ENCODE results near the gene TMPRSS11D.

DNA sequence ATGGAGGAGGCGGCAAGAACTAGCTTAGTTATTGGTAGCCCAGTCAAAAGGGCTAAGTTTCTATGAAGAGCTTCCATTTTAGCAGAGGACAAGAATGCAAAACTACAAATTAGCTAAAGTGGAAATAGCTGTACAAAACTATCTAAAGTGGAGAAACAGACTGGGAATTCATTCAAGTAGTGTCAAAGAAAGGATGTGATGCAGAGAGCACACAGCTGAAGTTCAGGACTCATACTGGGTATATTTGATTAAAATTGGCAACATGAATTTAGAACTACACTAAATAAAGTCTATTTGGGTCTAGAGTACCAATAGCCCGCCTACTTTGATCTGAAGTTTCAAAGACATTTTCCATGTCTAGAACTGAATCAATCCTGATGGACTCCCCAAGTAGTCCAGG, 96.5 kb downstream of the TMPRSS11D start:
- TF ChIP-seq, protein P1, sequence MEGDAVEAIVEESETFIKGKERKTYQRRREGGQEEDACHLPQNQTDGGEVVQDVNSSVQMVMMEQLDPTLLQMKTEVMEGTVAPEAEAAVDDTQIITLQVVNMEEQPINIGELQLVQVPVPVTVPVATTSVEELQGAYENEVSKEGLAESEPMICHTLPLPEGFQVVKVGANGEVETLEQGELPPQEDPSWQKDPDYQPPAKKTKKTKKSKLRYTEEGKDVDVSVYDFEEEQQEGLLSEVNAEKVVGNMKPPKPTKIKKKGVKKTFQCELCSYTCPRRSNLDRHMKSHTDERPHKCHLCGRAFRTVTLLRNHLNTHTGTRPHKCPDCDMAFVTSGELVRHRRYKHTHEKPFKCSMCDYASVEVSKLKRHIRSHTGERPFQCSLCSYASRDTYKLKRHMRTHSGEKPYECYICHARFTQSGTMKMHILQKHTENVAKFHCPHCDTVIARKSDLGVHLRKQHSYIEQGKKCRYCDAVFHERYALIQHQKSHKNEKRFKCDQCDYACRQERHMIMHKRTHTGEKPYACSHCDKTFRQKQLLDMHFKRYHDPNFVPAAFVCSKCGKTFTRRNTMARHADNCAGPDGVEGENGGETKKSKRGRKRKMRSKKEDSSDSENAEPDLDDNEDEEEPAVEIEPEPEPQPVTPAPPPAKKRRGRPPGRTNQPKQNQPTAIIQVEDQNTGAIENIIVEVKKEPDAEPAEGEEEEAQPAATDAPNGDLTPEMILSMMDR (conservative IDR thresholded peaks at IDR 0.05; ENCODE audit: low read depth, low read length), result no peak
- TF ChIP-seq RAD21 (IDR thresholded peaks at IDR 0.05; ENCODE audit: low read length) (no peak), BHLHE40 (IDR thresholded peaks at IDR 0.05; ENCODE audit: low read depth, low read length) (no peak), MXI1 (IDR thresholded peaks at IDR 0.05; ENCODE audit: borderline replicate concordance, low read depth, low read length) (no peak), MAFK (IDR thresholded peaks at IDR 0.05; ENCODE audit: low read depth, low read length) (no peak), SMC3 (IDR thresholded peaks at IDR 0.05; ENCODE audit: low read depth, low read length) (no peak), POLR2A (IDR thresholded peaks at IDR 0.05; ENCODE audit: low read depth, low read length) (no peak), CHD1 (IDR thresholded peaks at IDR 0.05; ENCODE audit: low read depth, low read length) (no peak), RFX5 (IDR thresholded peaks at IDR 0.05; ENCODE audit: low read depth, low read length) (no peak)
- TF ChIP-seq, protein P2, sequence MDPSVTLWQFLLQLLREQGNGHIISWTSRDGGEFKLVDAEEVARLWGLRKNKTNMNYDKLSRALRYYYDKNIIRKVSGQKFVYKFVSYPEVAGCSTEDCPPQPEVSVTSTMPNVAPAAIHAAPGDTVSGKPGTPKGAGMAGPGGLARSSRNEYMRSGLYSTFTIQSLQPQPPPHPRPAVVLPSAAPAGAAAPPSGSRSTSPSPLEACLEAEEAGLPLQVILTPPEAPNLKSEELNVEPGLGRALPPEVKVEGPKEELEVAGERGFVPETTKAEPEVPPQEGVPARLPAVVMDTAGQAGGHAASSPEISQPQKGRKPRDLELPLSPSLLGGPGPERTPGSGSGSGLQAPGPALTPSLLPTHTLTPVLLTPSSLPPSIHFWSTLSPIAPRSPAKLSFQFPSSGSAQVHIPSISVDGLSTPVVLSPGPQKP (IDR thresholded peaks at IDR 0.05; ENCODE audit: borderline replicate concordance, low read depth, low read length), result no peak
